ENCODE measurements around the gene TNFSF10.
"Not testable (repeated sequence)": the region's sequence is repeated elsewhere in the genome, so short reads cannot be mapped to it uniquely, and the experiment has no call there.

TNFSF10 gene

DNA sequence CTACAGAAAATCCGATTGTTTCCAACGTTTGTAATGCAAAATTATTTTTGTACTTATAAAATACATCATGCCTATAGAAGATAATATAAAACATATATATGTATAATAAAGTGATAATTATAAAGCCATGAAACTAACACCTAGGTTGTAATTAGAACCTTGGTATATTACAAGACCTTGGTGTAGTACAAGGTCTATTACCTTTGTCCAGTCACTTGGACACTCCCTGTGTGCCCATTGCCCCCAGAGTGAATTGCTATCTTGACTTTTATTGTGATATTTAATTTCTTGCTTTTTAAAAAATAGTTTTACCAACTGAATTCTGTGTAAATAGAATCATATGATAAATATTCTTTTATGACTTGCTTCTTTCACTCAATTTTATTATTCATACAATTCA is 20.7 kb upstream of the TNFSF10 start:
- DNase-seq: no peak

DNA sequence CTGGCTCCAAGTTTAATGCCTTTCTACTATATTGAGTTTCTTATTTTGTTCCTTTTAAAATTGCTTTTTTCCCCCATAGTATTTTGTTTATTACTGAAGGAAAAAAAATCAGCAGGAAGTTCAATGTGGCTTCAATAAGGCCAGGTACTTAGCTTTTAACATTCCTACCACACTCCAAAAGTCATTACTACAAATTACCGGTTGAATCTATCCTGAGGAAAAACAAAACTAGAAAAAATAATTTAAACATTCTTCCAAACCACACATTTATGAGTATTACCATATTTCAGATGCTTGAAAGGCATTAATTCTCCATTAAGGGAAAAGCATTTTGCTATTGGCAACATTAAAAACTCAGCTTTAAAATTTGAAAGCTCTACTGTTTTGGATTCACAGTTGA is 20.2 kb upstream of the TNFSF10 start:
- DNase-seq: no peak

DNA sequence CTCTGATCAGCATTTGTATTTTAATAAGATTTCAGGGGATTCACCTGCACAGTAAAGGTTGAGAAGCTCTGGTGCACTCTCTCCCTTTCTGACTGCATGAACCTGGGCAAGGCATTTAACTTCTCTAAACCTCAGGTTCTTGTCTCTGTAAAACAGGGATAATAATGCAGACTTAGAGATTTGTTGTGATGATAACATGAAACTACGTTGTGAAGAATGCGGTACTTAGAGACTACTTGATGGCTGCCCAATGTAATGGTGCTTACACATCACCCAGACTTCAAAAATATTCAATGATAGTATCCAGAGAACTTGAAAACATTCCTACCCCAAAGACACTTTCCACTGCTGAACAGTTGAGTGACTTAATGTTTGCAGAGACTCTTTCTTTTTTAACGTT is 19.8 kb upstream of the TNFSF10 start:
- DNase-seq: no peak

DNA sequence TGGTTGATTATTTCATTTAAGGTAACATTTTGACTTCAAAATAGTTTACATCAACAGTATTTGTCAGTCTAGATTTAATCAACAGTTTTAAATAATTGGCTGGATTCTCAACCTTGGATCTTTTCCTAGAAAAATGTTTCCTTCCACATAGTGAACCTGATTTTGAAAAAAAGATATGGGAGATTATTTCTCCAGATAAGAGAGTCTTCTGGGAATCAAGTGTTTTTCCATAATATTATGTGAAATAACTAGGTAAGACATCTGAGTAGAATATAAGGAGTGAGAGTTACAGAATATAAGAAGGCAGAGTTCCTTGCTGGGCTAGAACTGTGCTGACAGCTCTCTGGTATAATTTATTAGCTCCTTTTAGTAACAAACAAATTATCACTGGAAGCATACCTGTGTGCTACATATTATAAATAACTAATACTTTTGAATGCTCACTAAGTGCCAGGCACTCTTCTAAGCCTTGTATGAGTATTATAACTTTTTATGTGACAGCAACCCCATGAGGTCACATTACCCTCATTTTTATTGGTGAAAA is 18.8 kb upstream of the TNFSF10 start:
- DNase-seq: no peak

DNA sequence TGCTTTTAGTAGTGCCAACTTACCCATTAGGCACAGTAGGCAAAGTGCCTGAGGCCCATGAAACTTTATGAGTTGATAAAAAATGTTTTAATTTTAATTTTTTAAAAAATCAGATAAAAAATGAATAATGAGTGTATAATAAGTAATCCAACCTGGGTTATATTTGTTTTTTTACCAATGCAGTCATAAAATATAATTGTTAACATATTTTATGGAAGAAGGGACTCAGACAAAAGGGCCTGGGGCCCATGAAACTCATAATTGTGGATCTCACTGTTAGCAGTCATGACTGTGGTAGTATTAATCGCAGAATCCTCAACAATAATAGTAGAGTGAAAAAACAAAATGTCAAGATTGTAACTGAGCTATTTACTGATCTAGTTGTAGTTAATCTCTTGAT is 16.8 kb upstream of the TNFSF10 start:
- DNase-seq: no peak

DNA sequence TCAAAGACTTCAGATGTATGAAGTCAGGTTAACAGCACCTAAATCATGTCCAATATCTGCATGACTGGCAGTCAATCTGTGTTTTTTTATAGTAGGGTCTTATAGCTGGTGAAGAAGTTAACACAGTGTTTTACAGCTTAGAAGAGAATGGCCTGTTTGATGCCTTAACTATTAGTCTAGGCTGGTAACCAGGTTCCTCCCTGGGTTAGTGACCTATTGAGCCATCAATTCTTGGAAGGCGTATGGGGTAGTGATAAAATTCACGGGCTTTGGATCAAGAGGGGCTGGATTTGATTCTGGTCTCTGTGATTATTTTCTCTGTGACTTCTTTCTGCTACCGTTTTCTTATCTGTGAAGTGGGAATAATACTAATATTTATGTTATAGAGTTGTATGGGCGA is 16.0 kb upstream of the TNFSF10 start:
- no peak for DNase-seq

DNA sequence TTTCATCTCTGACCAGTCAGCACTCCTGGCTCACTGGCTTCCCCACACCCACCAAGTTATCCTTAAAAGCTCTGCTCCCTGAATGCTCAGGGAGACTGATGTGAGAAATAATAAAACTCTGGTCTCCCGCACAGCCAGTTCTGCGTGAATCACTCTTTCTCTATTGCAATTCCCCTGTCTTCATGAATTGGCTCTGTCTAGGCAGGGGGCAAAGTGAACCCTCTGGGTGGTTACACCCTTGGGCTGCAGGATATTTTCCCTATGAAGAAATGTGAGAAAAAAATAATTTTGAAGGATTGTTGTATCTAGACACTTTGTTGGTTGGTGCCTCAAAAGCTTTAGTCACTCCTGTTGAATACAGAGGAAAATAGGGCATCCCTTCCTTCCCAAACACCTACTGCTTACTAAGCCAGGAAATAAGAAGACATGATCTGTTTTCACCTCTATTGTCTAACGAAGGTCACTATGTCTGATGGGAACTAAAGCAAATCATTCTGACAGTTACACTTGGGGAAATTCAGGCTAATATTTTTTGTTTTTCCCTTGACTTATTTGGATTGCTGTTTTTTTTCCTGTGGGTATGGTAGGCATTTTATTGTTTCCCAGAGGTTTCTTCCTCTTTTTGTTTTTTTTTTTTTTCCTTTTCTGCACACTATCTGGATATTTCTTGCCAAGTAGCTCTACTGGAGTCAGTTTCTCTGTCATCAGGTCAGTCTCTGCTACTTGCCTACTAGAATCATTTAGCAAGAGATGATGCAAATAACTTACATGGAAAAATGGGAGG is 15.3 kb upstream of the TNFSF10 start:
- DNase-seq: no peak

DNA sequence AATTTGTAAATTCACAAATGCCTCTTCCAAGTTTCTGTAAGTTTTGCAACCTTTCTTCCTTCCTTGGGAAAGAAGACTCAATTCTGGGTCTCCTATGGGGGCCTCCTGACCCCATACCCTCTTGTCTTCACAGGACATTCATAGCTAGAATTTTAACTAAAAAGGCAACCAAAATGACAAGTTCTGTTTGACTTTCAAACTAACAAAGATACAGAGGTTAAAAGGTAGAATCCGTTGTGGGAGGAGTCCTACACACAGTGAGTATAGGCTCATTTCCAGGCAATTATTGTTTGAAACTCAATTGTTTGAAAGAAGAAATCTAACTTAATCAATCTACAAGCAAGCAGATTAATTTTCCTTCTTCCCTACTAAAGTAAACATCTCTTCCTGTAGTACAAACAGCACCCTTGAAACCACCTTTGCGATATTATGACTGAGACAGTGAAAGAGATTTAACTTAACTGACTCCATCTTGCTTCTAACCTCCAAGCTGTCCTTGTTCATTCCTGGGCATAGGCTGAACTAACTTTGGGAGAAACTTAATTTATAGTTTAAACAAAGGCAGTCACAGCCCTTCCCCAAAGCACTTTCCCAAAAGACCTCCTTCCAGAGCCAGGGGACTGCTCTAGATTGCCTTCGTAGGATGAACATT is 14.4 kb upstream of the TNFSF10 start:
- DNase-seq: no peak

DNA sequence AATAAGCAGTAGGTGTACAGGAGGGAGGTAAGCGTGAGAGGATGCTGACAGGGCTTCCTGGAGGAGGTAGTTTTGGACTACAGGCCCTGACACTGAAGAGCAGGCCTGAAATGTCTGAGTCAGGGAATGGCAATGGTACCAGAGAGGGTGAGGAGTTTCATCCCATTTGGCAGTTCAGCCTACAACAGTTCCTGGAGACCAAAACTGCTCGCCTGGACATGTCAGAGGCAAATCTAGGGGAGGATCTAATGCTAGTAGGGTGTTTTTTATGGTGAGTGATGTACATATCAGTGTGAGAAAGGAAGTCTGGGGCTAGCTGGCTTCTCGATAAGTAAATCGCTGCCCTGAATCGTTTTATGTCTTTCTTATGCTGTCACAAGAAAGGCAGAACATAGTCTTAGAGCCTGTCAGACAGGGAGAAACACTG is 13.8 kb upstream of the TNFSF10 start:
- DNase-seq: peak; percentile 33

DNA sequence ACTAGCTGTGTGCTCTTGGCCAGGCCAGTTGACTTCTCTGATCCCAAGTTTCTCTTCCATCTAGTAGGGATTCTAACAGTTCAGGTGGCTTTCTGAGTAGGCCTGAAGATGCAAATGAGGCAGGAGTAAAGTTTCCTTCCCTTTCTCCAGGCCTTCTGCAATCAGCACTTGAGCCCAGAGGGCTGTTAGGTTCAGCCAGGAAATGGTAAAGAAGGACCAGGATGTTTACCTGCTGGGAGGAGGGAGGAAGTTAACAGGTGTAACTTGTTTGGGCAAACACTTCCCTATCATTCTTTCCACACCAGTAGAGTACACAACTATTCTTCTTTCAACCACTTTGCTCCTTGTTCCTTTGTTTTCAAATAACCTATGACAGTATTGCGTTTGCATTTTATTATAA is 13.3 kb upstream of the TNFSF10 start:
- DNase-seq: no peak

DNA sequence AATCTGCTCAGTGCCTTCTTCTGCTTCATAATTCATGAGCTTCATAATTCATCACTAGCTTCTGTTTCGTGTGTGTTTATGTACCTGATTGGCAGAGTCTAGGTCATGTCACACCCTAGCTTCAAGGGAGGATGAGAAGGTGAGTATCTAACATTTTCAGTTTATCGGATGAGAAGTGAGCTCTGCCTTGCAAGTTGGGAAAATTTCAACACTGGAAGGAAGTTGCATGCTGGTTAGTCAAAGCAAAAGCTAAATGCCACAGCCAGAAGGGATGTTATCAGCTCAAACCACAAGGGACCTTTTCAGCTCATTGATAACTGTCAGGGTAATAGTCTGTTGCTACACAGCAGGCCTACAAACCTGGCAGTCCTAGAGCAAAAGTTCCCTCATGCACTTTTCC is 7.3 kb upstream of the TNFSF10 start:
- DNase-seq: peak; percentile 86

DNA sequence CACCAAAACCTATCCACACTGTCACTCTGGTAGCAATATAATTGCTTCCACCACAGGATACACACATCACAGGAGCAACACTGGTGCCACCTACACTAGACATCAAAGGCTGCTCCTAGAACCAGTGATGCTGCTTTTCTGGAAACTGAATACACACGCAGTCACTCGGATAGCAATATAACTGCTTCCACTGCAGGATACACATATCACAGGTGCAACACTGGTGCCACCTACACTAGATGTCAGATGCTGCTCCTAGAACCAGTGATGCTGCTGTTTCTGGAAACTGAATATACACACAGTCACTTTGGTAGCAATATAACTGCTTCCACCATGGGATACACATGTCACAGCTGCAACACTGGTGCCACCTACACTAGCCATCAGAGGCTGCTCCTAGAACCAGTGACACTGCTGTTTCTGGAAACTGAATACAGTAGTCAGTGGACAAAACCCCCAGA is 6.9 kb upstream of the TNFSF10 start:
- DNase-seq: no peak

DNA sequence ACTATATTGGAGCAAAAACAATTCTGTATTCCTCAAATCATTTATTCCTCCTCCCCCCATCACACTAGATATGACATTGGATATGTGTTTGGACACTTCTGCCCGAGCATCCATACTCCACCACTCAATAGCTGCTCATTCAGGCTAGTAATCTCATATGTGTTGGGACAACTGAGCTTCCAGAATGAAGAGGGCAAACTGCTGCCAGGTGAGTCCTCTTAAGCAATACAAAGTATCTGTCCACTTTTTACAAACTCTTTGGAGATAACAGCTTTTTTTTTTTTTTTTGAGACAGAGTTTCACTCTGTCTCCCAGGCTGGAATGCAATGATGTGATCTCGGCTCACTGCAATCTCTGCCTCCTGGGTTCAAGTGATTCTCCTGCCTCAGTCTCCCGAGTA is 5.4 kb upstream of the TNFSF10 start:
- DNase-seq: no peak

DNA sequence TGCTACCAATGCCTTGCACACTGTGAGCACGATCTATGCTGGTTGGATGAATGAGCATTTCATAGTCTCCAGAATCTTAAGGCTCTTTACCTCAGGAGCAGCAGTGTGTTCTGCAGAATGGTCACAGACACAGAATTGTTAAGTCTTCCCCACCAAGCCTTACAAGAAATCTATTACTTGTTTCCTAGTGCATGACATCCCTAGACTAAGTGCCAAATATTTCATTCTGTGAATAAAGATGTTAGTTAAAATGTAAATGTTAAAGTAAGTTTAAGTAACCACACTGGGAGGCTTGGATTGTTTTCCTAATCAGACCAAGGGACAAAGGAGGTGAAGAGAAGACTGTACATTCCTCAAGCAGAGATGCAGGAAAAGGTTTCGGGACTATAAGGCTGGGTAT is 4.1 kb upstream of the TNFSF10 start:
- no peak for DNase-seq

DNA sequence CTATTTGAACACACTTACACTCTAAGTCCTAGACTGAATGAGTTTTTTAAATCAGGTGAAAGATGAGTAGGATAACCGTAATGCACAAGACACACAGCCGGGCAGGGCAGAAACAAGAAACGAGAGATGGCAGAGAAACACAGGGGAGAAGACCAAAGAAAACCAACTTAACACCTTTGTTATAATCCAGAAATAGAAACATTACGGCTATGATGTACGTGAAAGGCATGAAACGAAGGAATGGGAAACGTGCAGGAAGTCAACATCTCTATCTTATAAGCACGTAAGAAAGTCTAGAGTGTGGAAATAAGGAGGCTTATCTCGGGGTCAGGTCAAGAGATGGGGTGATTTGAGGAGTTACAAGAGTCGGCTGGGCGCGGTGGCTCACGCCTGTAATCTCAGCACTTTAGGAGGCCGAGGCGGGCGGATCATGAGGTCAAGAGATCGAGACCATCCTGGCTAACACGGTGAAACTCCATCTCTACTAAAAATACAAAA is 1.9 kb upstream of the TNFSF10 start:
- no peak for DNase-seq

DNA sequence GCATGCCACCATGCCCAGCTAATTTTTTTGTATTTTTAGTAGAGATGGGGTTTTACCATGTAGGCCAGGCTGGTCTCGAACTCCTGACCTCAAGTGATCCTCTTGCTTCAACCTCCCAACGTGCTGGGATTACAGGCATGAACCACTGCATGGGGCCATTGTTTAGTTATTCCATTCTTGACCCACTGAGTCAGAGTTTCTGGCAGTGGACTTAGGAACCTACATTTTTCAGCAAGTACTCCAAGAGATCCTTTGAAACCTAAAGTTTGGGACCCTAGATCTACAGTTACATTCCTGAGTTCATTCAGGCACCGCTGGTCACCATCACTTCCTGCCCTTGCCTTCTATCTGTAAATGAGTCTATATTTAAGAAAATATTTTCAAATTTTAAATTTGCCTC is 1.4 kb upstream of the TNFSF10 start:
- DNase-seq: no peak

DNA sequence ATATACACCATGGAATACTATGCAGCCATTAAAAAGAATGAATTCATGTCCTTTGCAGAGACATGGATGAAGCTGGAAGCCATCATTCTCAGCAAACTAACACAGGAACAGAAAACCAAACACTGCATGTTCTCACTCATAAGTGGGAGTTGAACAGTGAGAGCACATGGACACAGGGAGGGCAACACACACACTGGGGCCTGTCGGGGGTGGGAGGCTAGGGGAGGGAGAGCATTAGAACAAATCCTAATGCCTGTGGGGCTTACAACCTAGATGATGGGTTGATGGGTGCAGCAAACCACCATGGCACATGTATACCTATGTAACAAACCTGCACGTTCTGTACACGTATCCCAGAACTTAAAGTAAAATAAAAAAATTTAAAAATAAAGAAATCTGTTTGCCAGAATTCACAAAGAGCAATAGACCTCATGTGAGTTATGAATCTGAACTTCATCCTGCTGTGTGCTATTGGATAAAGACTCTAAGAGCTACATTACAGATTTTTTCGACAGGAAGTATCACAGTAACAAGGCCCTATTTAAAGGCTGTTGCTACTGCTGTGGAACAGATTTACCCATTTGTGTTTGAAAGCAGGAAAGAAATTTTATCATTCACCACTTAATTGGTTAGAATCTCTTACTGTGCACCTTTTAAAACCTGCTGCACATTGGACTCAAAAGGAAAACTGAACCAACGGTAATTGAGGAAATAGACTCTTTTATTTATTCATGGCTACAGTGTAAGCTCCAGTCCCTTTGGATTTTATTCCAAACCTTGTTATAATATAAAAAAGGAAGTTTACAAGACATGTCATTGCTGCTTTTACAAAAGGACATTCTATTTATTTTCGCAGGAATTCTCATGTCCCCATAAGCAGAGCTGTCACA is 1.1 kb downstream of the TNFSF10 start:
- DNase-seq: not testable (repeated sequence)

DNA sequence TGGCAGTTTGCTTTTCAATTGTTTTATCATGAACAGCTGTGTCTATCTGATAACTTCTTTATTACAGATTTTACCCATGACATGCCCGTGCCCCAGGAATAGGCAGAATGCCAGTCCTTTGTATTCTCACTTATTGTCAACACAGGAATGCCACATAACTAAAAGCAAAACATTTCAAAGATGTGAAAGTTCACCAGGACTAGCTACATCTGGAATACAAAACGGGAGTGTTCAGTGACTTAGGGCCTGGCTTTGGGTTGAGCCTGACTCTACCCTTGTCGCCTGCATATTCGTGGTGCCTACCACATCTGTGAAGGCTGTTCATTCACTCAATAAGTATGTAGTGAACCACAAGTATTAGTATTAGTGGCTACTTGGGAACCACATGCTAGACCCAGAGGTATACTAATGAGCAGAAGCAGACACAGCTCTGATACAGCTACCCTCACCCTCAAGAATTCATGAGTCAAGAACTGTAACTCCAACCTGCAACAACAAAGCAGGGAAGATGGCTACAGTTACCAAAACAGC is 2.9 kb downstream of the TNFSF10 start:
- DNase-seq: peak; percentile 33

DNA sequence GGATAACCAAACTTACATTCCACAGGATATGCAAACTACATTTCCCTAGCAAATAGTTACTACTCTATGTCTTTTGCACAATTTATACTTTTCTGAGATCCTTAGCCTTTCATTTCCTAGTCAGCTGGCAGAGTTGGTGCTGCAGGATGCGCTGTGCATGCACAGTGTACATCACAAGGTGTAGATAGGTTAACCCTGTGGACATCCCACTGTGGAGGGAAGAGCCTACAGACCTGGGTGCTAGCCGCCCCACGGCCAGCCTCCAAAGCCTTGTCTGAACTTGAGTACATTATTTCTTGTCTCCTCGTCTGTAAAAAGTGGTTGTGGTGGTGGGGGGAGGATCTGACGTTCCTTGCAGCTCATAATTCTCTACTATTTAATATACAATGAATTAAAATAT is 3.5 kb downstream of the TNFSF10 start:
- DNase-seq: no peak

DNA sequence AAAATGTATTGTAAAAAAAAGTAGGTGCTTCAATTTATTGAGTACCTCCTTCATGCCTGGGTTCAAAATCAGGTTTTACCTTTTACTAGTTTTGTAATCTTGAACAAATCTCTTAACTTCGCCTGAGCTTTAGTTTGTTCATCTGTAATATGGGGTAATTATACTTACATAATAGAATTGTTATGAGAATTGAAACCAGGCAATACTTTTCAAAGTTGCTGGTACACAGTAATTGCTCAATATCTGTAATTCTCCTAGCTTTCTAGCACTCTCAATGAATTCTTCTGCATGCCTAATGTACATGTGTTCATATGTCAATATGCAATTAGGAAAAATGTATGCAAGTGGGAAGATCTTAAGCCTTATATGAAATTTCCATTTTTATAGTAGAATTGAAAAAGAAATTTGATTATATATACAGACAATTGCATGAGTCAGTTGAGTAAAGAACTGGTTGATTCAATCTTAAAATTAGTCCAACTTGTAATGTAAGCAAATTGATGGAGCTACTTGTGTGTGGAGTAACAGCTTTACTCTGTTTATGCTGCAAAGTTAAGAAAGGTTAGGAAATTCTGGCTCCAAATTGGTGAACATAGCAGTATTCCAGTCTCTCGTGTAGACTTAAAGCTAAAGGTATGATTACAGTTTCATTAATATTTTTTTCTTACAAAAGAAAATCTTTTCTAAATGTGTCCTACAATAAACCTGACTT is 4.1 kb downstream of the TNFSF10 start:
- DNase-seq: no peak

DNA sequence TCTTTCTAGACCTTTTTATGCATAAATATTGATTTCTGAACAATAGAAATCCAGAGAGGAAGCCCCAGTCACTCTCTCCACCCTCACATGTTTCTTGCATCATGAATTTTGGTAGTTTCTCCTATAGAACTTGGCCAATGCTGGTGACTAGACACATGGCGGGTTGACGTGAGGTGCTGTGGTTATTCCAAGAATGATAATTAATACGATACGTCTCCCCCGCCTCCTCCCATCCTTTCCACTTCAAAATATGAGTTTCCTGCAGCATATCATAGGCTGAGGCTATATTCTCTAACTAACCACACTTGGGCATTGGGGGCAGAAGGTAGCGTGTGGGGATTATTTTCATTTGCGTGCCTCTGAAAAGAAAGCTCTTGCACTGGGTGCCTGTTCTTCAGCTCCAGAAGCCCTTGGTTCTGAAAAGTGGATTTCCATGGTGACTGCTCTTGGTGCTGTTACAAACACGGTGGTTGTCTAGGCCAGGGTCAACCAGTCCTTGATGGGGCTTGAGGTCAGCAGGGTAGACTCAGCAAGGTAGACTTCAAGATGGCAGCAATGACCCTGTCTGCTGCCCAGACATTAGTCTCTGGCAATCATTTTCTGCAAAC is 5.3 kb downstream of the TNFSF10 start:
- DNase-seq: peak; percentile 74

All from hematopoietic multipotent progenitor cell treated with erythropoietin and hydrocortisone succinate and interleukin-3 and kit ligand, for 8 days (in vitro differentiated cells).